MM.1S (cell line): ENCODE data around the gene MED13L.

Experiments used
- DNase-seq: peaks from one replicate; pipeline ENCODE4 v3.0.0-alpha.2; 2015
- H2AFZ ChIP-seq: fragments of 300-600 bp; sonication (generic); 2 replicates; pipeline ENCODE4 v1.6.0; 2016; ENCODE audit warnings: antibody characterized with exemption, low read length
- H3F3A ChIP-seq: fragments of 300-600 bp; sonication (generic); 2 replicates; pipeline ENCODE4 v1.6.1; 2016; ENCODE audit warnings: mild to moderate bottlenecking, antibody characterized with exemption, low read length, moderate library complexity, mixed read lengths; ENCODE audit not compliant: insufficient read depth
- H3K27ac ChIP-seq: fragments of 300-600 bp; sonication (generic); 2 replicates; pipeline ENCODE4 v1.5.1; 2016; ENCODE audit warnings: mild to moderate bottlenecking, low read length
- H3K27me3 ChIP-seq: fragments of 300-600 bp; sonication (generic); replicated peaks from 2 replicates; pipeline ENCODE4 v1.6.0; 2016; ENCODE audit warnings: low read length; ENCODE audit not compliant: insufficient read depth
- H3K36me3 ChIP-seq: fragments of 300-600 bp; sonication (generic); replicated peaks from 2 replicates; pipeline ENCODE4 v1.6.1; 2016; ENCODE audit warnings: mild to moderate bottlenecking, low read length, mixed read lengths; ENCODE audit not compliant: insufficient read depth
- H3K4me1 ChIP-seq: fragments of 300-600 bp; sonication (generic); 2 replicates; pipeline ENCODE4 v1.6.1; 2016; ENCODE audit warnings: low read length, mixed read lengths
- H3K4me2 ChIP-seq: fragments of 300-600 bp; sonication (generic); 2 replicates; pipeline ENCODE4 v1.6.0; 2016; ENCODE audit warnings: low read depth, low read length
- H3K4me3 ChIP-seq: fragments of 300-600 bp; sonication (generic); 2 replicates; pipeline ENCODE4 v1.5.1; 2016; ENCODE audit warnings: low read length, mixed read lengths
- H3K79me2 ChIP-seq: fragments of 300-600 bp; sonication (generic); 2 replicates; pipeline ENCODE4 v1.6.1; 2016; ENCODE audit warnings: mixed run types, low read length, mixed read lengths
- H3K9ac ChIP-seq: fragments of 300-600 bp; sonication (generic); 2 replicates; pipeline ENCODE4 v1.6.1; 2016; ENCODE audit warnings: low read length, mixed read lengths
- H3K9me2 ChIP-seq: fragments of 300-600 bp; sonication (generic); replicated peaks from 2 replicates; pipeline ENCODE4 v1.6.1; 2016; ENCODE audit warnings: mild to moderate bottlenecking, low read length, mixed read lengths; ENCODE audit not compliant: insufficient read depth
- H3K9me3 ChIP-seq: fragments of 300-600 bp; sonication (generic); replicated peaks from 2 replicates; pipeline ENCODE4 v1.6.1; 2016; ENCODE audit warnings: mild to moderate bottlenecking, low read length, mixed read lengths; ENCODE audit not compliant: insufficient read depth
- H4K20me1 ChIP-seq: fragments of 300-600 bp; sonication (generic); 2 replicates; pipeline ENCODE4 v1.6.1; 2016; ENCODE audit warnings: mild to moderate bottlenecking, low read length, moderate library complexity, mixed read lengths; ENCODE audit not compliant: insufficient read depth
- EZH2 ChIP-seq: fragments of 300-600 bp; sonication (generic); optimal IDR thresholded peaks from 2 replicates; pipeline ENCODE3; 2017; ENCODE audit warnings: low read depth, mild to moderate bottlenecking, antibody characterized with exemption, low read length, mixed read lengths
- EZH2phosphoT487 ChIP-seq: fragments of 300-600 bp; sonication (generic); IDR thresholded peaks from 2 replicates; pipeline ENCODE4 v1.6.1; 2018; ENCODE audit warnings: antibody characterized with exemption, low read length
- TF ChIP-seq, protein P1 (sequence below): fragments of 300-600 bp; sonication (generic); IDR thresholded peaks from 2 replicates; pipeline ENCODE4 v1.5.1; 2016; ENCODE audit warnings: antibody characterized with exemption, low read length, mixed read lengths

Gene MED13L

GRCh38 chr12:115920395-115921183, 356.9 kb downstream of the MED13L start:
- no peaks in the 10 kb centered on the region for H3K79me2 ChIP-seq
- H3K9me3 ChIP-seq: no peaks in the 10 kb centered on the region
- no peak overlapping the region for H3K27ac ChIP-seq
- H3K4me1 ChIP-seq: no peaks in the 10 kb centered on the region
- no peaks in the 10 kb centered on the region for H3K9me2 ChIP-seq
- H3K27me3 ChIP-seq: no peaks in the 10 kb centered on the region
- DNase-seq: no peak
- no peaks in the 10 kb centered on the region for H3K36me3 ChIP-seq
- no peak overlapping the region for H2AFZ ChIP-seq
- no peak overlapping the region for H3K4me2 ChIP-seq
- TF ChIP-seq EZH2 (no peak), EZH2phosphoT487 (no peak)
- TF ChIP-seq, protein P1, sequence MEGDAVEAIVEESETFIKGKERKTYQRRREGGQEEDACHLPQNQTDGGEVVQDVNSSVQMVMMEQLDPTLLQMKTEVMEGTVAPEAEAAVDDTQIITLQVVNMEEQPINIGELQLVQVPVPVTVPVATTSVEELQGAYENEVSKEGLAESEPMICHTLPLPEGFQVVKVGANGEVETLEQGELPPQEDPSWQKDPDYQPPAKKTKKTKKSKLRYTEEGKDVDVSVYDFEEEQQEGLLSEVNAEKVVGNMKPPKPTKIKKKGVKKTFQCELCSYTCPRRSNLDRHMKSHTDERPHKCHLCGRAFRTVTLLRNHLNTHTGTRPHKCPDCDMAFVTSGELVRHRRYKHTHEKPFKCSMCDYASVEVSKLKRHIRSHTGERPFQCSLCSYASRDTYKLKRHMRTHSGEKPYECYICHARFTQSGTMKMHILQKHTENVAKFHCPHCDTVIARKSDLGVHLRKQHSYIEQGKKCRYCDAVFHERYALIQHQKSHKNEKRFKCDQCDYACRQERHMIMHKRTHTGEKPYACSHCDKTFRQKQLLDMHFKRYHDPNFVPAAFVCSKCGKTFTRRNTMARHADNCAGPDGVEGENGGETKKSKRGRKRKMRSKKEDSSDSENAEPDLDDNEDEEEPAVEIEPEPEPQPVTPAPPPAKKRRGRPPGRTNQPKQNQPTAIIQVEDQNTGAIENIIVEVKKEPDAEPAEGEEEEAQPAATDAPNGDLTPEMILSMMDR: no peak
- H4K20me1 ChIP-seq: no peaks in the 10 kb centered on the region
- H3F3A ChIP-seq: no peaks in the 10 kb centered on the region
- no peak overlapping the region for H3K4me3 ChIP-seq
- no peak overlapping the region for H3K9ac ChIP-seq

DNA sequence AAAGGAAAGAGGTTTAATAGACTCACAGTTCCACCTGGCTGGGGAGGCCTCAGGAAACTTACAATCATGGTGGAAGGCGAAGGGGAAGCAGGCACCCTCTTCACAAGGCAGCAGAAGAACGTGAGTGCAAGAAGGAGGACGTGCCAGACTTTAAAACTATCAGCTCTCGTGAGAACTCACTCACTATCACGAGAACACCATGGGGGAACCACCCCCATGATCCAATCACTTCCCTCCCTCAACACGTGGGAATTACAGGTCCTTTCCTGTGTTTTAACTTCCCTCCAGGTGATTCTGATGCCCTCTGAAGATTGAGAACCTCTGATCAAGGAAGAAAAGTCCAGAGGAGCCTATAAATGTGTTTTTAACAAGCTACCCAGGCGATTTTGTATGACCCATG, 358.7 kb downstream of the MED13L start:
- Histone ChIP-seq H3K9me2 (no peaks in the 10 kb centered on the region), H3K9ac (no peak overlapping the region), H3K27me3 (no peaks in the 10 kb centered on the region), H4K20me1 (no peaks in the 10 kb centered on the region), H2AFZ (no peak overlapping the region), H3K4me3 (no peak overlapping the region), H3K36me3 (no peaks in the 10 kb centered on the region), H3K27ac (no peak overlapping the region), H3K4me2 (no peak overlapping the region), H3K4me1 (no peaks in the 10 kb centered on the region), H3K79me2 (no peaks in the 10 kb centered on the region), H3K9me3 (no peaks in the 10 kb centered on the region), H3F3A (no peaks in the 10 kb centered on the region)
- TF ChIP-seq EZH2: no peak
- no peak for TF ChIP-seq EZH2phosphoT487
- TF ChIP-seq, protein P1: no peak
- DNase-seq: no peak

DNA sequence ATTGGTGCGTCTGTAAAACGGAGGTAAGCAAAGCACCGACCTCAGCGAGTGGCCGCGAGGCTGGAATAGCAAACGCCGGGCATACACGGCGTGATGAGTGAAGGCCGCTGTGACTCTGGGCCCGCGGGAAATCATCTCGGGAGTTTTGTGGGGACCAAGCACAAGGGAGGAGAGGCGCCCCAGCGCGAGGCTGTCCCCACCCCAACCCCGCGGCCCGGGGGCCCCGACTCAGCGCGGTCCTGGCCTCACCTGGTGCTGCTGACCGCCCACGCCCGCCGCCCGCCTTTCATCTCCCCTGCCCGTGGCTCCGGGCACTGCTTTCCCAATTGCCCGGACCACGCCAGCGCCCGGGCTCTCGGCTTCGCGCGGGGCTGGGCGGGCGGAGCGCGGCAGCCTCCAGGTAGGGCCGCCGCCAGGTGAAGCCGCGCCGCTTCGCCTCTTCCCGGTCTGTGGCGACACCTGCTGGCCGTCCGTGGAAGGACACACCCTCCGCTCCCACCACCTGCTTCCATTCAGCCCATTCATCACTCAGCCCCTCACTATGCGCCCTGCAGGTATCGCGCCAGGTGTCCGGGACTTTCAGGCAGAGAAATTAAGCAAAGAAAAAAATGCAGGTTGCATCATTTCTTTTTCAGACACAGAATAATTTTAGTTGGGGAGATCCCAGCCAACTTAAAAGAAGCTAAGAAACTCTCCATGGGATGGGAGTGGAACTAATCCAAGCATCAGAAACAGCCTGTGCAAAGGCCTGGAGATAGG, 360.4 kb downstream of the MED13L start:
- no peak for TF ChIP-seq EZH2phosphoT487
- TF ChIP-seq EZH2: no peak
- TF ChIP-seq, protein P1: peak; percentile 61
- Histone ChIP-seq H3K79me2 (no peaks in the 10 kb centered on the region), H3K4me1 (no peaks in the 10 kb centered on the region), H2AFZ (no peak overlapping the region), H3K4me3 (no peak overlapping the region), H3K27ac (no peak overlapping the region), H3K9me3 (no peaks in the 10 kb centered on the region), H3K9ac (no peak overlapping the region), H4K20me1 (no peaks in the 10 kb centered on the region), H3K9me2 (no peaks in the 10 kb centered on the region), H3K36me3 (no peaks in the 10 kb centered on the region), H3K4me2 (peak overlapping the region; percentile 18; the same call in 1 of the 2 replicates), H3K27me3 (no peaks in the 10 kb centered on the region), H3F3A (no peaks in the 10 kb centered on the region)
- peak; percentile 9 for DNase-seq
